Measurements from ENCODE around the gene SEMG2. TPM values are rescaled to one million over a fixed set of nuclear protein-coding genes. Genes with fewer than 3 reads are reported as not detected.

Gene SEMG2
- not detected for polyA plus RNA-seq (2013, experiment 1 of 2)
- polyA plus RNA-seq (2013, experiment 2 of 2): not detected

- H4K8ac ChIP-seq (ENCODE audit: low read depth, low read length): no peak within 1 kb of the TSS
- no peaks in the 10 kb centered on the region for H3K4me1 ChIP-seq (ENCODE audit: control insufficient read depth in 2 of 2, insufficient read depth in 1 of 2, low read depth in 1 of 2, low read length in 2 of 2)
- H3K23ac ChIP-seq (ENCODE audit: low read depth, low read length, poor library complexity): no peak within 1 kb of the TSS
- no peak within 1 kb of the TSS for H2AFZ ChIP-seq (ENCODE audit: low read length)
- no peaks in the 10 kb centered on the region for H3K9me3 ChIP-seq (replicated peaks in 1 of 2; ENCODE audit: control insufficient read depth in 2 of 2, insufficient read depth in 1 of 2, low read depth in 1 of 2, low read length in 2 of 2)
- H2AK5ac ChIP-seq (ENCODE audit: low read depth, low read length): no peak within 1 kb of the TSS
- H4K91ac ChIP-seq (ENCODE audit: low read depth, low read length, poor library complexity): no peak within 1 kb of the TSS
- no peak within 1 kb of the TSS for H3K9ac ChIP-seq (ENCODE audit: low read depth, low read length, poor library complexity)
- no peak within 1 kb of the TSS for H2BK120ac ChIP-seq (ENCODE audit: low read depth, low read length)
- H3K4me3 ChIP-seq (ENCODE audit: low read length in 2 of 2): no peak within 1 kb of the TSS
- no peak within 1 kb of the TSS for H3K18ac ChIP-seq (ENCODE audit: low read length)
- H3K27me3 ChIP-seq (ENCODE audit: control insufficient read depth in 3 of 3, insufficient read depth in 3 of 3, low read depth in 1 of 3, low read length in 3 of 3): no peaks in the 10 kb centered on the region
- no peak within 1 kb of the TSS for H2BK12ac ChIP-seq (ENCODE audit: low read length)
- no peak for DNase-seq (ENCODE audit: low spot score)
- WGBS, 2 donors (ENCODE audit: extremely low coverage in 2 of 2, insufficient read length in 2 of 2, insufficient replicate concordance in 1 of 2): no CpG with 5 or more reads among the region's 4 CpGs
- H3K27ac ChIP-seq (replicated peaks; ENCODE audit: low read length): no peak within 1 kb of the TSS
- H3K4ac ChIP-seq (ENCODE audit: low read length): no peak within 1 kb of the TSS
- H3K14ac ChIP-seq (ENCODE audit: low read length): no peak within 1 kb of the TSS
- no peak within 1 kb of the TSS for H2BK5ac ChIP-seq (ENCODE audit: low read length)
- H3K79me1 ChIP-seq (ENCODE audit: low read depth, low read length): no peaks in the 10 kb centered on the region
- H3K4me2 ChIP-seq (ENCODE audit: insufficient read depth, low read length, poor library complexity, severe bottlenecking): no peak within 1 kb of the TSS
- no peak within 1 kb of the TSS for H2BK15ac ChIP-seq (ENCODE audit: low read length)
- no peaks in the 10 kb centered on the region for H3K36me3 ChIP-seq (replicated peaks in 1 of 2; ENCODE audit: control insufficient read depth in 2 of 2, insufficient read depth in 2 of 2, low read length in 2 of 2)
Observed at GRCh38 chr20:45221076-45221475, at the start of gene SEMG2. Gene SEMG2 (plus strand): TSS chr20:45221373. CDS start chr20:45221390, 17 bp downstream.

- Histone ChIP-seq H2BK15ac (ENCODE audit: low read length) (no peak overlapping the region), H4K91ac (ENCODE audit: low read depth, low read length, poor library complexity) (no peak overlapping the region), H3K4me3 (ENCODE audit: low read length in 2 of 2) (no peak overlapping the region), H3K14ac (ENCODE audit: low read length) (no peak overlapping the region), H2BK12ac (ENCODE audit: low read length) (no peak overlapping the region), H3K36me3 (replicated peaks in 1 of 2; ENCODE audit: control insufficient read depth in 2 of 2, insufficient read depth in 2 of 2, low read length in 2 of 2) (no peaks in the 10 kb centered on the region), H3K23ac (ENCODE audit: low read depth, low read length, poor library complexity) (no peak overlapping the region), H2BK5ac (ENCODE audit: low read length) (no peak overlapping the region), H2BK120ac (ENCODE audit: low read depth, low read length) (no peak overlapping the region), H2AK5ac (ENCODE audit: low read depth, low read length) (no peak overlapping the region), H3K79me1 (ENCODE audit: low read depth, low read length) (no peaks in the 10 kb centered on the region), H3K4me1 (ENCODE audit: control insufficient read depth in 2 of 2, insufficient read depth in 1 of 2, low read depth in 1 of 2, low read length in 2 of 2) (no peaks in the 10 kb centered on the region), H3K9me3 (replicated peaks in 1 of 2; ENCODE audit: control insufficient read depth in 2 of 2, insufficient read depth in 1 of 2, low read depth in 1 of 2, low read length in 2 of 2) (peaks cover 0 to 2% of the 10 kb centered on the region in 2 donors), H3K9ac (ENCODE audit: low read depth, low read length, poor library complexity) (no peak overlapping the region), H3K18ac (ENCODE audit: low read length) (no peak overlapping the region), H2AFZ (ENCODE audit: low read length) (no peak overlapping the region), H3K4me2 (ENCODE audit: insufficient read depth, low read length, poor library complexity, severe bottlenecking) (no peak overlapping the region), H4K8ac (ENCODE audit: low read depth, low read length) (no peak overlapping the region), H3K27ac (replicated peaks; ENCODE audit: low read length) (no peak overlapping the region), H3K4ac (ENCODE audit: low read length) (no peak overlapping the region), H3K27me3 (ENCODE audit: control insufficient read depth in 3 of 3, insufficient read depth in 3 of 3, low read depth in 1 of 3, low read length in 3 of 3) (peaks cover 0 to 7% (median 0%) of the 10 kb centered on the region in 3 experiments)
- no CpG with 5 or more reads among the region's 1 CpG for WGBS, 2 donors (ENCODE audit: extremely low coverage in 2 of 2, insufficient read length in 2 of 2, insufficient replicate concordance in 1 of 2)
- DNase-seq (ENCODE audit: low spot score): no peak
Observed at GRCh38 chr20:45173522-45173921, 47.7 kb upstream of the SEMG2 start.

- Histone ChIP-seq H4K91ac (ENCODE audit: low read depth, low read length, poor library complexity) (no peak within 1 kb of the TSS), H3K4me3 (ENCODE audit: low read length in 2 of 2) (no peak within 1 kb of the TSS), H3K27me3 (ENCODE audit: control insufficient read depth in 3 of 3, insufficient read depth in 3 of 3, low read depth in 1 of 3, low read length in 3 of 3) (peaks cover 0 to 10% (median 0%) of the 10 kb centered on the region in 3 experiments), H2BK12ac (ENCODE audit: low read length) (no peak within 1 kb of the TSS), H3K9ac (ENCODE audit: low read depth, low read length, poor library complexity) (no peak within 1 kb of the TSS), H3K14ac (ENCODE audit: low read length) (no peak within 1 kb of the TSS), H3K18ac (ENCODE audit: low read length) (no peak within 1 kb of the TSS), H3K9me3 (replicated peaks in 1 of 2; ENCODE audit: control insufficient read depth in 2 of 2, insufficient read depth in 1 of 2, low read depth in 1 of 2, low read length in 2 of 2) (peaks cover 0 to 2% of the 10 kb centered on the region in 2 donors), H3K36me3 (replicated peaks in 1 of 2; ENCODE audit: control insufficient read depth in 2 of 2, insufficient read depth in 2 of 2, low read length in 2 of 2) (no peaks in the 10 kb centered on the region), H2BK15ac (ENCODE audit: low read length) (no peak within 1 kb of the TSS), H3K4me2 (ENCODE audit: insufficient read depth, low read length, poor library complexity, severe bottlenecking) (no peak within 1 kb of the TSS), H2BK5ac (ENCODE audit: low read length) (no peak within 1 kb of the TSS), H2AFZ (ENCODE audit: low read length) (no peak within 1 kb of the TSS), H3K23ac (ENCODE audit: low read depth, low read length, poor library complexity) (no peak within 1 kb of the TSS), H4K8ac (ENCODE audit: low read depth, low read length) (no peak within 1 kb of the TSS), H2BK120ac (ENCODE audit: low read depth, low read length) (no peak within 1 kb of the TSS), H2AK5ac (ENCODE audit: low read depth, low read length) (no peak within 1 kb of the TSS), H3K27ac (replicated peaks; ENCODE audit: low read length) (no peak within 1 kb of the TSS), H3K79me1 (ENCODE audit: low read depth, low read length) (no peaks in the 10 kb centered on the region), H3K4me1 (ENCODE audit: control insufficient read depth in 2 of 2, insufficient read depth in 1 of 2, low read depth in 1 of 2, low read length in 2 of 2) (no peaks in the 10 kb centered on the region), H3K4ac (ENCODE audit: low read length) (no peak within 1 kb of the TSS)
- no peak for DNase-seq (ENCODE audit: low spot score)
- WGBS, 2 donors (ENCODE audit: extremely low coverage in 2 of 2, insufficient read length in 2 of 2, insufficient replicate concordance in 1 of 2): no CpG with 5 or more reads among the region's 8 CpGs
Observed at GRCh38 chr20:45174434-45175364, 46.5 kb upstream of the SEMG2 start, which contains the start of gene PI3. Gene PI3 (plus strand): TSS chr20:45174902. CDS start chr20:45174923, 21 bp downstream.

- H3K4me2 ChIP-seq (ENCODE audit: insufficient read depth, low read length, poor library complexity, severe bottlenecking): no peak overlapping the region
- no peak overlapping the region for H2BK120ac ChIP-seq (ENCODE audit: low read depth, low read length)
- peaks cover 0 to 10% (median 0%) of the 10 kb centered on the region in 3 experiments for H3K27me3 ChIP-seq (ENCODE audit: control insufficient read depth in 3 of 3, insufficient read depth in 3 of 3, low read depth in 1 of 3, low read length in 3 of 3)
- no peak overlapping the region for H3K9ac ChIP-seq (ENCODE audit: low read depth, low read length, poor library complexity)
- H2BK5ac ChIP-seq (ENCODE audit: low read length): no peak overlapping the region
- no peak overlapping the region for H3K4me3 ChIP-seq (ENCODE audit: low read length in 2 of 2)
- WGBS, 2 donors (ENCODE audit: extremely low coverage in 2 of 2, insufficient read length in 2 of 2, insufficient replicate concordance in 1 of 2): no CpG with 5 or more reads among the region's 4 CpGs
- H3K4ac ChIP-seq (ENCODE audit: low read length): no peak overlapping the region
- H3K14ac ChIP-seq (ENCODE audit: low read length): no peak overlapping the region
- H3K4me1 ChIP-seq (ENCODE audit: control insufficient read depth in 2 of 2, insufficient read depth in 1 of 2, low read depth in 1 of 2, low read length in 2 of 2): no peaks in the 10 kb centered on the region
- no peak for DNase-seq (ENCODE audit: low spot score)
- no peaks in the 10 kb centered on the region for H3K79me1 ChIP-seq (ENCODE audit: low read depth, low read length)
- no peak overlapping the region for H2AK5ac ChIP-seq (ENCODE audit: low read depth, low read length)
- peaks cover 0 to 2% of the 10 kb centered on the region in 2 donors for H3K9me3 ChIP-seq (replicated peaks in 1 of 2; ENCODE audit: control insufficient read depth in 2 of 2, insufficient read depth in 1 of 2, low read depth in 1 of 2, low read length in 2 of 2)
- H2BK15ac ChIP-seq (ENCODE audit: low read length): no peak overlapping the region
- no peak overlapping the region for H3K23ac ChIP-seq (ENCODE audit: low read depth, low read length, poor library complexity)
- H2AFZ ChIP-seq (ENCODE audit: low read length): no peak overlapping the region
- H2BK12ac ChIP-seq (ENCODE audit: low read length): no peak overlapping the region
- no peak overlapping the region for H4K91ac ChIP-seq (ENCODE audit: low read depth, low read length, poor library complexity)
- no peaks in the 10 kb centered on the region for H3K36me3 ChIP-seq (replicated peaks in 1 of 2; ENCODE audit: control insufficient read depth in 2 of 2, insufficient read depth in 2 of 2, low read length in 2 of 2)
- no peak overlapping the region for H3K27ac ChIP-seq (replicated peaks; ENCODE audit: low read length)
- no peak overlapping the region for H4K8ac ChIP-seq (ENCODE audit: low read depth, low read length)
- H3K18ac ChIP-seq (ENCODE audit: low read length): no peak overlapping the region
Observed at GRCh38 chr20:45176526-45177267, 44.5 kb upstream of the SEMG2 start.

Measured in neuronal stem cell (in vitro differentiated cells).